HG03175 (cell line): ENCODE measurements around the gene PPL.

Experiments used
- ATAC-seq: cut with Tn5 transposase; IDR thresholded peaks from one replicate; pipeline ENCODE4 v1.9.1; 2021; ENCODE audit warnings: mild to moderate bottlenecking, moderate library complexity; ENCODE audit not compliant: unreplicated experiment

The PPL gene

GRCh38 chr16:4892361-4893102 is 44.4 kb downstream of the PPL start:
- no peak for ATAC-seq

- ATAC-seq: no peak
Observed at GRCh38 chr16:4891886-4892216, 45.1 kb downstream of the PPL start.

GRCh38 chr16:4891097-4891885 is 45.7 kb downstream of the PPL start:
- no peak for ATAC-seq

- no peak for ATAC-seq
Observed at GRCh38 chr16:4890686-4891085, 46.3 kb downstream of the PPL start.

- ATAC-seq: no peak
Observed at GRCh38 chr16:4890026-4890425, 46.9 kb downstream of the PPL start.

- no peak for ATAC-seq
Observed at GRCh38 chr16:4888428-4889135, 48.4 kb downstream of the PPL start.

- ATAC-seq: no peak
Observed at GRCh38 chr16:4886151-4886550, 50.8 kb downstream of the PPL start.

- no peak for ATAC-seq
Observed at GRCh38 chr16:4884972-4885874, 51.7 kb downstream of the PPL start.

GRCh38 chr16:4884209-4884608 is 52.7 kb downstream of the PPL start:
- ATAC-seq: no peak

- no peak for ATAC-seq
Observed at GRCh38 chr16:4883501-4883900, 53.4 kb downstream of the PPL start.

GRCh38 chr16:4882633-4883285 is 54.2 kb downstream of the PPL start:
- no peak for ATAC-seq

- ATAC-seq: no peak
Observed at GRCh38 chr16:4882000-4882632, 54.8 kb downstream of the PPL start.

GRCh38 chr16:4880006-4880580 is 56.9 kb downstream of the PPL start:
- ATAC-seq: no peak

- no peak for ATAC-seq
Observed at GRCh38 chr16:4879049-4879448, 57.9 kb downstream of the PPL start.

GRCh38 chr16:4877380-4877685 is 59.6 kb downstream of the PPL start:
- ATAC-seq: no peak

- no peak for ATAC-seq
Observed at GRCh38 chr16:4876646-4877379, 60.1 kb downstream of the PPL start.

GRCh38 chr16:4874666-4875065 is 62.3 kb downstream of the PPL start:
- ATAC-seq: no peak

- no peak for ATAC-seq
Observed at GRCh38 chr16:4873091-4873490, 63.9 kb downstream of the PPL start.

GRCh38 chr16:4871071-4871470 is 65.9 kb downstream of the PPL start:
- ATAC-seq: no peak
